ENCODE measurements around the gene RTP5. TPM values are rescaled to one million over a fixed set of nuclear protein-coding genes. Genes with fewer than 3 reads are reported as not detected.

Gene RTP5
- total RNA-seq, 2 donors from 2014 or later = 0.12 TPM; not detected in 1

GRCh38 chr2:241836292-241836691, 33.2 kb upstream of the RTP5 start:
- Mint-ChIP-seq H3K27me3 (peaks cover 4% of the 10 kb centered on the region), H3K27ac (no peak overlapping the region), H3K36me3 (ENCODE audit: low read depth) (no peaks in the 10 kb centered on the region), H3K4me3 (no peak overlapping the region), H3K4me1 (peaks cover 4% of the 10 kb centered on the region)
- H3K9me3 ChIP-seq (ENCODE audit: control insufficient read depth, low read length, poor library complexity, severe bottlenecking) = no peaks in the 10 kb centered on the region
- DNase-seq (no peak), ATAC-seq (no peak)

GRCh38 chr2:241837197-241837965, 32.1 kb upstream of the RTP5 start:
- H3K9me3 ChIP-seq (ENCODE audit: control insufficient read depth, low read length, poor library complexity, severe bottlenecking) = no peaks in the 10 kb centered on the region
- Mint-ChIP-seq H3K36me3 (ENCODE audit: low read depth) (no peaks in the 10 kb centered on the region), H3K4me3 (no peak overlapping the region), H3K27ac (no peak overlapping the region), H3K4me1 (peaks cover 4% of the 10 kb centered on the region), H3K27me3 (peaks cover 3% of the 10 kb centered on the region)
- DNase-seq (no peak), ATAC-seq (no peak)

GRCh38 chr2:241841181-241842066, 28.1 kb upstream of the RTP5 start:
- H3K27me3 Mint-ChIP-seq = no peaks in the 10 kb centered on the region
- no peaks in the 10 kb centered on the region for H3K9me3 ChIP-seq (ENCODE audit: control insufficient read depth, low read length, poor library complexity, severe bottlenecking)
- DNase-seq (no peak), ATAC-seq (no peak)
- H3K4me3 Mint-ChIP-seq = peak overlapping the region; percentile 53
- H3K4me1 Mint-ChIP-seq = peaks cover 22% of the 10 kb centered on the region
- H3K27ac Mint-ChIP-seq = peak overlapping the region; percentile 86
- H3K36me3 Mint-ChIP-seq (ENCODE audit: low read depth) = no peaks in the 10 kb centered on the region

- Mint-ChIP-seq H3K4me1 (peaks cover 23% of the 10 kb centered on the region), H3K27me3 (no peaks in the 10 kb centered on the region), H3K36me3 (ENCODE audit: low read depth) (no peaks in the 10 kb centered on the region), H3K4me3 (peak overlapping the region; percentile 31), H3K27ac (peak overlapping the region; percentile 86)
- DNase-seq = no peak
- H3K9me3 ChIP-seq (ENCODE audit: control insufficient read depth, low read length, poor library complexity, severe bottlenecking) = no peaks in the 10 kb centered on the region
- no peak for ATAC-seq
Measured at GRCh38 chr2:241842067-241842415, 27.5 kb upstream of the RTP5 start.

GRCh38 chr2:241842620-241843211, 26.8 kb upstream of the RTP5 start:
- H3K27me3 Mint-ChIP-seq = no peaks in the 10 kb centered on the region
- H3K4me3 Mint-ChIP-seq = peak overlapping the region; percentile 89
- peaks cover 23% of the 10 kb centered on the region for H3K4me1 Mint-ChIP-seq
- H3K36me3 Mint-ChIP-seq (ENCODE audit: low read depth) = no peaks in the 10 kb centered on the region
- peak overlapping the region; percentile 86 for H3K27ac Mint-ChIP-seq
- no peaks in the 10 kb centered on the region for H3K9me3 ChIP-seq (ENCODE audit: control insufficient read depth, low read length, poor library complexity, severe bottlenecking)
- ATAC-seq (peak; percentile 51), DNase-seq (peak in 2 of 3 donors; percentile 28 to 46)

- Mint-ChIP-seq H3K4me3 (peak overlapping the region; percentile 89), H3K27me3 (no peaks in the 10 kb centered on the region), H3K4me1 (peaks cover 23% of the 10 kb centered on the region), H3K36me3 (ENCODE audit: low read depth) (no peaks in the 10 kb centered on the region), H3K27ac (peak overlapping the region; percentile 86)
- H3K9me3 ChIP-seq (ENCODE audit: control insufficient read depth, low read length, poor library complexity, severe bottlenecking) = no peaks in the 10 kb centered on the region
- DNase-seq (no peak), ATAC-seq (no peak)
Measured at GRCh38 chr2:241843321-241844065, 26.0 kb upstream of the RTP5 start.

- Mint-ChIP-seq H3K4me3 (peak overlapping the region; percentile 86), H3K4me1 (peaks cover 23% of the 10 kb centered on the region), H3K27me3 (no peaks in the 10 kb centered on the region), H3K36me3 (ENCODE audit: low read depth) (no peaks in the 10 kb centered on the region), H3K27ac (peak overlapping the region; percentile 87)
- H3K9me3 ChIP-seq (ENCODE audit: control insufficient read depth, low read length, poor library complexity, severe bottlenecking) = no peaks in the 10 kb centered on the region
- ATAC-seq (peak; percentile 83), DNase-seq (peak; percentile 52 to 72 (median 59))
Measured at GRCh38 chr2:241844066-241844728, 25.3 kb upstream of the RTP5 start.

- H3K27ac Mint-ChIP-seq = peak overlapping the region; percentile 87
- peak overlapping the region; percentile 86 for H3K4me3 Mint-ChIP-seq
- H3K36me3 Mint-ChIP-seq (ENCODE audit: low read depth) = no peaks in the 10 kb centered on the region
- no peaks in the 10 kb centered on the region for H3K9me3 ChIP-seq (ENCODE audit: control insufficient read depth, low read length, poor library complexity, severe bottlenecking)
- no peak for DNase-seq
- no peak for ATAC-seq
- peaks cover 23% of the 10 kb centered on the region for H3K4me1 Mint-ChIP-seq
- H3K27me3 Mint-ChIP-seq = no peaks in the 10 kb centered on the region
Measured at GRCh38 chr2:241844831-241845578, 24.5 kb upstream of the RTP5 start.

- peak overlapping the region; percentile 86 for H3K4me3 Mint-ChIP-seq
- no peak for ATAC-seq
- peak overlapping the region; percentile 87 for H3K27ac Mint-ChIP-seq
- DNase-seq = no peak
- H3K27me3 Mint-ChIP-seq = no peaks in the 10 kb centered on the region
- H3K4me1 Mint-ChIP-seq = peaks cover 23% of the 10 kb centered on the region
- no peaks in the 10 kb centered on the region for H3K36me3 Mint-ChIP-seq (ENCODE audit: low read depth)
- no peaks in the 10 kb centered on the region for H3K9me3 ChIP-seq (ENCODE audit: control insufficient read depth, low read length, poor library complexity, severe bottlenecking)
Measured at GRCh38 chr2:241846406-241846805, 23.1 kb upstream of the RTP5 start.

GRCh38 chr2:241848761-241849615, 20.5 kb upstream of the RTP5 start:
- DNase-seq (no peak), ATAC-seq (peak; percentile 24)
- Mint-ChIP-seq H3K27me3 (no peaks in the 10 kb centered on the region), H3K27ac (no peak overlapping the region), H3K4me1 (peaks cover 14% of the 10 kb centered on the region), H3K36me3 (ENCODE audit: low read depth) (no peaks in the 10 kb centered on the region), H3K4me3 (peak overlapping the region; percentile 28)
- H3K9me3 ChIP-seq (ENCODE audit: control insufficient read depth, low read length, poor library complexity, severe bottlenecking) = no peaks in the 10 kb centered on the region
